Sigmoid colon (tissue), 4 donors: Measurements from ENCODE around the gene TKT.

Experiments
- CTCF ChIP-seq, 4 experiments: fragments of 450-650 bp in 3 of 4; fragments of 200-600 bp in 1 of 4; IDR thresholded peaks; one replicate each; pipeline ENCODE4 v1.5.1; 2016 to 2019; ENCODE audit warnings: antibody characterized with exemption in 4 of 4, mild to moderate bottlenecking in 3 of 4, moderate library complexity in 2 of 4
- POLR2A ChIP-seq, 2 donors: fragments of 450-650 bp; IDR thresholded peaks; one replicate each; pipeline ENCODE4 v1.6.1; 2016; ENCODE audit warnings: antibody characterized with exemption in 2 of 2, mild to moderate bottlenecking in 2 of 2, moderate library complexity in 2 of 2
- POLR2AphosphoS5 ChIP-seq, 4 donors: sonication (generic); formaldehyde crosslinking; IDR thresholded peaks; one replicate each; pipeline ENCODE4 v1.6.1; 2017; ENCODE audit warnings: antibody characterized with exemption in 4 of 4

GRCh38 chr3:53219895-53220483 lies 35.8 kb downstream of the TKT start:
- TF ChIP-seq POLR2A (IDR thresholded peaks at IDR 0.05) (no peak), CTCF (IDR thresholded peaks at IDR 0.05) (peak; percentile 74 to 85 (median 83)), POLR2AphosphoS5 (IDR thresholded peaks at IDR 0.05) (peak in 1 of 4 donors; percentile 25)
